Measurements from ENCODE around the gene IL10RA. TPM values are rescaled to one million over a fixed set of nuclear protein-coding genes. Genes with fewer than 3 reads are reported as not detected.

Gene IL10RA
- total RNA-seq, 1 donor from 2014 or later: 89.9 TPM

GRCh38 chr11:118010738-118011461 is 24.7 kb downstream of the IL10RA start:
- H3K9me3 Mint-ChIP-seq: peaks cover 10% of the 10 kb centered on the region
- H3K36me3 Mint-ChIP-seq (ENCODE audit: low read depth): peaks cover 13% of the 10 kb centered on the region
- peak overlapping the region; percentile 62 for H3K27ac Mint-ChIP-seq
- no peaks in the 10 kb centered on the region for H3K27me3 Mint-ChIP-seq
- no peak overlapping the region for H3K4me3 Mint-ChIP-seq
- peaks cover 79% of the 10 kb centered on the region for H3K4me1 Mint-ChIP-seq
- intact Hi-C loops (cut with micrococcal nuclease): no loop called here
- peak; percentile 56 for DNase-seq

GRCh38 chr11:118012083-118012669 is 26.0 kb downstream of the IL10RA start:
- peaks cover 10% of the 10 kb centered on the region for H3K9me3 Mint-ChIP-seq
- H3K36me3 Mint-ChIP-seq (ENCODE audit: low read depth): peaks cover 20% of the 10 kb centered on the region
- H3K27me3 Mint-ChIP-seq: no peaks in the 10 kb centered on the region
- peak overlapping the region; percentile 70 for H3K27ac Mint-ChIP-seq
- peak; percentile 64 for DNase-seq
- no peak overlapping the region for H3K4me3 Mint-ChIP-seq
- intact Hi-C loops (cut with micrococcal nuclease): no loop called here
- peaks cover 74% of the 10 kb centered on the region for H3K4me1 Mint-ChIP-seq

- Mint-ChIP-seq H3K27ac (peak overlapping the region; percentile 55), H3K4me3 (no peak overlapping the region)
- intact Hi-C loops (cut with micrococcal nuclease): no loop called here
These were observed 27.8 kb downstream of the IL10RA start for GRCh38 chr11:118014022-118014421.

GRCh38 chr11:118015385-118015841 is 29.2 kb downstream of the IL10RA start:
- peak; percentile 59 for DNase-seq
- Mint-ChIP-seq H3K4me1 (peaks cover 43% of the 10 kb centered on the region), H3K4me3 (peak overlapping the region; percentile 57), H3K9me3 (peaks cover 31% of the 10 kb centered on the region), H3K27me3 (no peaks in the 10 kb centered on the region), H3K27ac (peak overlapping the region; percentile 9), H3K36me3 (ENCODE audit: low read depth) (peaks cover 37% of the 10 kb centered on the region)
- intact Hi-C loops (cut with micrococcal nuclease): loop anchor here (1.0 kb wide), 1 partner anchor 13 kb away; no protein-coding TSS in a partner anchor

More at GRCh38 chr11:118014022-118014421, 27.8 kb downstream of the IL10RA start:
- no peak for DNase-seq
- Mint-ChIP-seq H3K36me3 (ENCODE audit: low read depth) (peaks cover 32% of the 10 kb centered on the region), H3K27me3 (no peaks in the 10 kb centered on the region), H3K9me3 (peaks cover 21% of the 10 kb centered on the region), H3K4me1 (peaks cover 56% of the 10 kb centered on the region)

GRCh38 chr11:118016104-118016503 is 29.9 kb downstream of the IL10RA start:
- Mint-ChIP-seq H3K27ac (no peak overlapping the region), H3K9me3 (peaks cover 35% of the 10 kb centered on the region), H3K4me1 (peaks cover 39% of the 10 kb centered on the region), H3K36me3 (ENCODE audit: low read depth) (peaks cover 40% of the 10 kb centered on the region), H3K27me3 (no peaks in the 10 kb centered on the region), H3K4me3 (no peak overlapping the region)
- DNase-seq: no peak
- intact Hi-C loops (cut with micrococcal nuclease): no loop called here

- no peaks in the 10 kb centered on the region for H3K27me3 Mint-ChIP-seq
- peaks cover 39% of the 10 kb centered on the region for H3K9me3 Mint-ChIP-seq
- peaks cover 35% of the 10 kb centered on the region for H3K4me1 Mint-ChIP-seq
- intact Hi-C loops (cut with micrococcal nuclease): no loop called here
- no peak overlapping the region for H3K27ac Mint-ChIP-seq
- no peak overlapping the region for H3K4me3 Mint-ChIP-seq
- no peak for DNase-seq
- peaks cover 42% of the 10 kb centered on the region for H3K36me3 Mint-ChIP-seq (ENCODE audit: low read depth)
These were observed 30.9 kb downstream of the IL10RA start for GRCh38 chr11:118017111-118017510.

- Mint-ChIP-seq H3K36me3 (ENCODE audit: low read depth) (peaks cover 44% of the 10 kb centered on the region), H3K9me3 (peaks cover 39% of the 10 kb centered on the region), H3K27ac (peak overlapping the region; percentile 20), H3K4me1 (peaks cover 30% of the 10 kb centered on the region), H3K4me3 (no peak overlapping the region), H3K27me3 (no peaks in the 10 kb centered on the region)
- intact Hi-C loops (cut with micrococcal nuclease): no loop called here
- no peak for DNase-seq
These were observed 31.6 kb downstream of the IL10RA start for GRCh38 chr11:118017631-118018315.

GRCh38 chr11:118018401-118018800 is 32.2 kb downstream of the IL10RA start:
- Mint-ChIP-seq H3K4me1 (peaks cover 28% of the 10 kb centered on the region), H3K9me3 (peaks cover 39% of the 10 kb centered on the region), H3K27ac (no peak overlapping the region), H3K27me3 (no peaks in the 10 kb centered on the region), H3K36me3 (ENCODE audit: low read depth) (peaks cover 42% of the 10 kb centered on the region), H3K4me3 (no peak overlapping the region)
- no peak for DNase-seq
- intact Hi-C loops (cut with micrococcal nuclease): no loop called here

- intact Hi-C loops (cut with micrococcal nuclease): no loop called here
- Mint-ChIP-seq H3K9me3 (peaks cover 32% of the 10 kb centered on the region), H3K27me3 (no peaks in the 10 kb centered on the region), H3K36me3 (ENCODE audit: low read depth) (peaks cover 35% of the 10 kb centered on the region), H3K4me1 (peaks cover 6% of the 10 kb centered on the region), H3K27ac (no peak overlapping the region), H3K4me3 (no peak overlapping the region)
- no peak for DNase-seq
These were observed 35.0 kb downstream of the IL10RA start for GRCh38 chr11:118021146-118021545.

GRCh38 chr11:118027694-118028093 is 41.5 kb downstream of the IL10RA start:
- no peak for DNase-seq
- no peak overlapping the region for H3K27ac Mint-ChIP-seq
- intact Hi-C loops (cut with micrococcal nuclease): no loop called here
- H3K4me1 Mint-ChIP-seq: peaks cover 20% of the 10 kb centered on the region
- H3K27me3 Mint-ChIP-seq: no peaks in the 10 kb centered on the region
- H3K36me3 Mint-ChIP-seq (ENCODE audit: low read depth): peaks cover 1% of the 10 kb centered on the region
- H3K4me3 Mint-ChIP-seq: no peak overlapping the region
- H3K9me3 Mint-ChIP-seq: peaks cover 14% of the 10 kb centered on the region

GRCh38 chr11:118028626-118029025 is 42.4 kb downstream of the IL10RA start:
- peak overlapping the region; percentile 4 for H3K27ac Mint-ChIP-seq
- H3K4me3 Mint-ChIP-seq: no peak overlapping the region
- H3K27me3 Mint-ChIP-seq: no peaks in the 10 kb centered on the region
- peaks cover 14% of the 10 kb centered on the region for H3K9me3 Mint-ChIP-seq
- H3K4me1 Mint-ChIP-seq: peaks cover 25% of the 10 kb centered on the region
- peaks cover 1% of the 10 kb centered on the region for H3K36me3 Mint-ChIP-seq (ENCODE audit: low read depth)
- DNase-seq: no peak
- intact Hi-C loops (cut with micrococcal nuclease): no loop called here

GRCh38 chr11:118033443-118033842 is 47.2 kb downstream of the IL10RA start:
- Mint-ChIP-seq H3K27ac (no peak overlapping the region), H3K27me3 (no peaks in the 10 kb centered on the region), H3K36me3 (ENCODE audit: low read depth) (peaks cover 1% of the 10 kb centered on the region), H3K4me3 (no peak overlapping the region), H3K4me1 (peaks cover 19% of the 10 kb centered on the region), H3K9me3 (peaks cover 11% of the 10 kb centered on the region)
- intact Hi-C loops (cut with micrococcal nuclease): no loop called here
- peak; percentile 56 for DNase-seq

- no peak for DNase-seq
- no peaks in the 10 kb centered on the region for H3K9me3 Mint-ChIP-seq
- peaks cover 53% of the 10 kb centered on the region for H3K4me1 Mint-ChIP-seq
- peak overlapping the region; percentile 6 for H3K4me3 Mint-ChIP-seq
- peaks cover 3% of the 10 kb centered on the region for H3K36me3 Mint-ChIP-seq (ENCODE audit: low read depth)
- peak overlapping the region; percentile 81 for H3K27ac Mint-ChIP-seq
- H3K27me3 Mint-ChIP-seq: no peaks in the 10 kb centered on the region
- intact Hi-C loops (cut with micrococcal nuclease): no loop called here
These were observed 55.9 kb downstream of the IL10RA start for GRCh38 chr11:118042141-118042540.

GRCh38 chr11:118042796-118043195 is 56.6 kb downstream of the IL10RA start:
- Mint-ChIP-seq H3K27me3 (no peaks in the 10 kb centered on the region), H3K9me3 (no peaks in the 10 kb centered on the region), H3K36me3 (ENCODE audit: low read depth) (peaks cover 3% of the 10 kb centered on the region), H3K27ac (peak overlapping the region; percentile 63), H3K4me3 (peak overlapping the region; percentile 6), H3K4me1 (peaks cover 58% of the 10 kb centered on the region)
- intact Hi-C loops (cut with micrococcal nuclease): no loop called here
- DNase-seq: no peak
